ENCODE results near the gene CMYA5. TPM values are rescaled to one million over a fixed set of nuclear protein-coding genes. Genes with fewer than 3 reads are reported as not detected.

CMYA5 gene
- polyA plus RNA-seq, 1 experiment, result 0.89 TPM

GRCh38 chr5:79843450-79844388, 154.1 kb downstream of the CMYA5 start:
- H3K9me3 ChIP-seq (ENCODE audit: control insufficient read depth, insufficient read depth, low read length), result no peaks in the 10 kb centered on the region
- ChIA-PET CTCF (no interaction called here), POLR2A (no interaction called here)
- DNase-seq (ENCODE audit: low read depth, low spot score), result no peak
- no peak overlapping the region for H3K4me3 ChIP-seq (ENCODE audit: low read depth, low read length)
- TF ChIP-seq, protein P1, sequence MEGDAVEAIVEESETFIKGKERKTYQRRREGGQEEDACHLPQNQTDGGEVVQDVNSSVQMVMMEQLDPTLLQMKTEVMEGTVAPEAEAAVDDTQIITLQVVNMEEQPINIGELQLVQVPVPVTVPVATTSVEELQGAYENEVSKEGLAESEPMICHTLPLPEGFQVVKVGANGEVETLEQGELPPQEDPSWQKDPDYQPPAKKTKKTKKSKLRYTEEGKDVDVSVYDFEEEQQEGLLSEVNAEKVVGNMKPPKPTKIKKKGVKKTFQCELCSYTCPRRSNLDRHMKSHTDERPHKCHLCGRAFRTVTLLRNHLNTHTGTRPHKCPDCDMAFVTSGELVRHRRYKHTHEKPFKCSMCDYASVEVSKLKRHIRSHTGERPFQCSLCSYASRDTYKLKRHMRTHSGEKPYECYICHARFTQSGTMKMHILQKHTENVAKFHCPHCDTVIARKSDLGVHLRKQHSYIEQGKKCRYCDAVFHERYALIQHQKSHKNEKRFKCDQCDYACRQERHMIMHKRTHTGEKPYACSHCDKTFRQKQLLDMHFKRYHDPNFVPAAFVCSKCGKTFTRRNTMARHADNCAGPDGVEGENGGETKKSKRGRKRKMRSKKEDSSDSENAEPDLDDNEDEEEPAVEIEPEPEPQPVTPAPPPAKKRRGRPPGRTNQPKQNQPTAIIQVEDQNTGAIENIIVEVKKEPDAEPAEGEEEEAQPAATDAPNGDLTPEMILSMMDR (IDR thresholded peaks at IDR 0.05; ENCODE audit: low read depth, low read length), result no peak
- H3K27me3 ChIP-seq (ENCODE audit: control insufficient read depth, insufficient read depth, low read length), result peaks cover 9% of the 10 kb centered on the region
- no peak overlapping the region for H3K27ac ChIP-seq (ENCODE audit: low read depth, low read length)

DNA sequence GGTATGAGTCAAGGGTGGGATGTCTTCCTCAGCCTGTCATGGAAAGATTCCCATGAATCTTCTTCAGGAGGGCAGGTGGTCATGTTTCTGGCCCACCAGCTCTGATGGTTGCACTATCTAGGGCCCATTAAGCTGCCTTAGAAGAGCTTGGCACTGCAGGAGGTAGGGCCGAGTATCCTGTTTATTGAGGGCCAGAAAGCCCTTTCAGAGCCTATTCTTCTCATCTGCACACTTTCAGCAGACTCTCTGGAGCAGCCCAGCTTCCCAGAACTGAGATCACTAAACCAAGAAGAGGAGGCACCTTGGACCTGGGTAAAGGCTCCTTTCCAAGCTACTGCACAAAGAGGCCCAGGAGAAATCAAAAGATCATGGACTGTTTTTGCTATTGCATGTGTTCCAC, 154.9 kb downstream of the CMYA5 start:
- peaks cover 9% of the 10 kb centered on the region for H3K27me3 ChIP-seq (ENCODE audit: control insufficient read depth, insufficient read depth, low read length)
- TF ChIP-seq, protein P1 (IDR thresholded peaks at IDR 0.05; ENCODE audit: low read depth, low read length), result no peak
- H3K9me3 ChIP-seq (ENCODE audit: control insufficient read depth, insufficient read depth, low read length), result no peaks in the 10 kb centered on the region; the same call in 1 of the 2 replicates
- H3K27ac ChIP-seq (ENCODE audit: low read depth, low read length), result no peak overlapping the region
- DNase-seq (ENCODE audit: low read depth, low spot score), result no peak
- CTCF ChIA-PET, result no interaction called here
- no peak overlapping the region for H3K4me3 ChIP-seq (ENCODE audit: low read depth, low read length)
- POLR2A ChIA-PET, result no interaction called here

DNA sequence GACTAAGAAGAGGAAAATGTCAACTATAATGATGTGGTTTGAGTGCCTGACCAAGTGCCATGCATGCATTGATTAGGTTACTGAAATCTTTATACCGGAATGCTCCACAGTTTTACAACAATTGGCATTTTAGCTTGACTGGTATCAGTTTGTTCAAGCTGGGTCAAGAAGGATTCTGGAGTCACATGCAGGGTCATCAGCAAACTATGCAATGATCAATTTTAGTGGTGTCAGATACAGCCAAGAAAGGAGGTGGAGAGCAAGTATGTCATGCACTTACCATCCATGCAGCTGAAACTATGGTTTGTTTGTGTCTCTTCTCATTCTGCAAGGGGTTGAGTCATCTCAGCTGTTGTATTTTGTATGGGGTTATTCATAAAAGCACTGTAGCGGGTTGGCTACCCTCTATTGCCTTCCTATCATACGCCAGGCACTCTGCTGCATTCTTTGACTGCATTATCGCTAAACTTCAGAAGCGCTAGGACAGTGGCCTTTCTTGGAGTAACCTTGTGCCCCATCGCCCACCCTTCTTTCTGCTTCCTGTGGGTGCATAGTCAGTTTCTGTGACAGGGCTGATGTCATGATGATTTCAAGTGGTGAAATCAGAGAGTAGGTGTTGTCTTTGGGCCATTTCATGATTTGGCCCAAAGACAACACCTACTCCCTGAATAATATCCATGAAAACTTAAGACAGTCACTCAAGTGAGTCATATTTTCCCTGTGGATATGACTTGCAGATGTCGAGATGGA, 156.0 kb downstream of the CMYA5 start:
- ChIA-PET CTCF (interaction anchor here (1.3 kb wide), 1 partner anchor 238 kb away, joined by 7 read pairs; no protein-coding TSS in a partner anchor), POLR2A (no interaction called here)
- Histone ChIP-seq H3K27me3 (ENCODE audit: control insufficient read depth, insufficient read depth, low read length) (peaks cover 5% of the 10 kb centered on the region), H3K27ac (ENCODE audit: low read depth, low read length) (peak overlapping the region; percentile 68), H3K4me3 (ENCODE audit: low read depth, low read length) (peak overlapping the region; percentile 17; the same call in 1 of the 2 replicates), H3K9me3 (ENCODE audit: control insufficient read depth, insufficient read depth, low read length) (no peaks in the 10 kb centered on the region; the same call in 1 of the 2 replicates)
- TF ChIP-seq, protein P1 (IDR thresholded peaks at IDR 0.05; ENCODE audit: low read depth, low read length), result no peak
- peak; percentile 53 for DNase-seq (ENCODE audit: low read depth, low spot score)

DNA sequence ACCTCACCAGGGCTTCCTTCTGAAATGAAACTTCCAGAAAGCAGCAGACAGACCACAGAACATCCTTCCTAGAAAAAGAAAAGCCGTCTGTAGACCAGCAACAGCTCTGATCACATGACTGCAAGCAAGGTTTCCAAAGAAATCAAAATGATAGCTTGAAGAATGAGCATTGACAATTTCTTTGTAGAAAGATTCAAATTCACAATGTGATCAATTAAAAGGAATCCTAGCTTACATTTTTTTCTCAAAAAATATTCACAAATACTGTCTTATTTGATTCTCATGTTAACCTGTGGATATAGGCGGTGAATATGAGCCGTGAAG, 156.5 kb downstream of the CMYA5 start:
- TF ChIP-seq, protein P1 (IDR thresholded peaks at IDR 0.05; ENCODE audit: low read depth, low read length), result no peak
- no peak for DNase-seq (ENCODE audit: low read depth, low spot score)
- H3K4me3 ChIP-seq (ENCODE audit: low read depth, low read length), result no peak overlapping the region
- no peaks in the 10 kb centered on the region; the same call in 1 of the 2 replicates for H3K9me3 ChIP-seq (ENCODE audit: control insufficient read depth, insufficient read depth, low read length)
- ChIA-PET POLR2A (no interaction called here), CTCF (interaction anchor here (1.3 to 1.6 kb wide), 2 partner anchors 11 to 237 kb away, joined by 7 to 8 read pairs; no protein-coding TSS in a partner anchor)
- peaks cover 5% of the 10 kb centered on the region for H3K27me3 ChIP-seq (ENCODE audit: control insufficient read depth, insufficient read depth, low read length)
- peak overlapping the region; percentile 68 for H3K27ac ChIP-seq (ENCODE audit: low read depth, low read length)

All from AG04450 (cell line).